Subcutaneous adipose tissue (tissue), 4 donors: ENCODE data around the gene NT5DC1. TPM values are rescaled to one million over a fixed set of nuclear protein-coding genes. Genes with fewer than 3 reads are reported as not detected.

ENCODE experiments used
- total RNA-seq, 4 donors: library from RNA; depleted of rRNA; stranded (reverse); fragments of >200 nt; gene quantifications; one replicate each; pipeline ENCODE4 v1.1.0, GENCODE V29; 2016
- TF ChIP-seq, protein P1 (sequence below): fragments of 450-650 bp; IDR thresholded peaks from one replicate; pipeline ENCODE4 v1.5.1; 2016; ENCODE audit warnings: low read depth, mild to moderate bottlenecking, control low read depth, antibody characterized with exemption, moderate library complexity

Gene NT5DC1
- total RNA-seq, 4 donors from 2014 or later = 7.7 to 19.2 (median 11.0) TPM

DNA sequence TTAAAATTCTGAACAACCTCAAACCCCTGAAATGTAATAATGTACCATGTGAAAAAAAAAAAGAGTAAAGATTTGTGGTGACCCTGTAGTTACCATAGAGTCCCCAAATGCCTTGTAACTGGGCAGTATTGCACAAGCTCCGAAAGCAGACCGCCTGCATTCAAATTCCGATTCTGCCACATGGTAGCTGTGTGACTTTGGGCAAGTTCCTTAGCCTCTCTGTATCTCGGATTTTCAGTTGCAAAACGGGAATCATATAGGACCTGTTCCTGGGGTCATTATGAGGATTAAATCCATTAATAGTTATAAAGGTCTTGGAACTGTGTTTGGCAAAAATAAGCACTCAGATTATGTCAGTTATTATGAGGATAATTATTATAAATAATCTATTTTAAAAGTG, 109.7 kb downstream of the NT5DC1 start:
- TF ChIP-seq, protein P1, sequence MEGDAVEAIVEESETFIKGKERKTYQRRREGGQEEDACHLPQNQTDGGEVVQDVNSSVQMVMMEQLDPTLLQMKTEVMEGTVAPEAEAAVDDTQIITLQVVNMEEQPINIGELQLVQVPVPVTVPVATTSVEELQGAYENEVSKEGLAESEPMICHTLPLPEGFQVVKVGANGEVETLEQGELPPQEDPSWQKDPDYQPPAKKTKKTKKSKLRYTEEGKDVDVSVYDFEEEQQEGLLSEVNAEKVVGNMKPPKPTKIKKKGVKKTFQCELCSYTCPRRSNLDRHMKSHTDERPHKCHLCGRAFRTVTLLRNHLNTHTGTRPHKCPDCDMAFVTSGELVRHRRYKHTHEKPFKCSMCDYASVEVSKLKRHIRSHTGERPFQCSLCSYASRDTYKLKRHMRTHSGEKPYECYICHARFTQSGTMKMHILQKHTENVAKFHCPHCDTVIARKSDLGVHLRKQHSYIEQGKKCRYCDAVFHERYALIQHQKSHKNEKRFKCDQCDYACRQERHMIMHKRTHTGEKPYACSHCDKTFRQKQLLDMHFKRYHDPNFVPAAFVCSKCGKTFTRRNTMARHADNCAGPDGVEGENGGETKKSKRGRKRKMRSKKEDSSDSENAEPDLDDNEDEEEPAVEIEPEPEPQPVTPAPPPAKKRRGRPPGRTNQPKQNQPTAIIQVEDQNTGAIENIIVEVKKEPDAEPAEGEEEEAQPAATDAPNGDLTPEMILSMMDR = no peak

DNA sequence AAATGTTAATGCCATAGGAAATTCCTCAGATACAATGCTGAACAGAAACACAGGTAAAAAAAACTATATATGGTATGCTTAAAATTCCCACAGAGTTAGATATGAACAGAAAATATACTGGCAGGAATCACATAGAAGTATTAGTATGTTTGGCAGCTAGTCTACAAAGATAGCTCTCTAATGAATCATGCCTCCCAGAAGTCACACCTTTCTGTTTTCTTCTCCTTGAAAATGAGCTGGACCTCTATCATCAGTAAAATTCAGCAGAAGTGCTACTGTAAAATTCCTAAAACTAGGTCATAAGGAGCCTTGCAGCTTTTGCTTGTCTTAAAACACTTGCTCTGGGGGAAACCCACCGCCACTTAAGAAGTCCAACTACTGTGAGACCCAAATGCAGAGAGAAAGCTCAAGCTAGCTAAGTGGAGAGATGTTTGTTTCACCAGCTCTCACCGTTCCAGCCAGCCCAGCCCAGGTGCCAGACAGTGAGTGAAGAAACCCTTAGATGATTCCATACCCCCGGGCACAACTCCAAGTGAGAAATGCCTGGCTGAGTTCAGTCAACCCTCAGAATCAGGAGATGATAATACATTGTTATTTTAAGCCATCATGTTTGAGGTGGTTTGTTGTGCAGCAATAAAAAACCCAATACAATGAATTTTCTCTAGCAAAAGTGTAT, 110.2 kb downstream of the NT5DC1 start:
- TF ChIP-seq, protein P1 = no peak

DNA sequence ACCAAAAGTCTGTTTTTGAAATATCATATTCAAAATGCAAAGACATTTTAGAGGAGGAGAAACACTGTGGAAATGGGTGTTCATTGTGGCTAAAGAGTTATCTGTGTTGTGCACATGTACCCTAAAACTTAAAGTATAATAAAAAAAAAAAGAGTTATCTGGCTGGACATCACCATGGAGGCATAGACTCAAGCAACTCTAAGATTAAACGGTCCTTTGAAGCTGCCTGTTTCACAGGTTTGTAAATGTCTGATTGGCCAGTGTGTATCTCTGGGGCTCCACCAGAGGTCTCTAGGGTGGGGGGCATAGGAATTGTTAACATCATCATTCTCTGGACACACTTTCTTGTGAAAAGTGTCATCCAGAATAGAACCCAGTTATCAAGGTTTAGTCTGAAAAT, 114.0 kb downstream of the NT5DC1 start:
- TF ChIP-seq, protein P1 = no peak

DNA sequence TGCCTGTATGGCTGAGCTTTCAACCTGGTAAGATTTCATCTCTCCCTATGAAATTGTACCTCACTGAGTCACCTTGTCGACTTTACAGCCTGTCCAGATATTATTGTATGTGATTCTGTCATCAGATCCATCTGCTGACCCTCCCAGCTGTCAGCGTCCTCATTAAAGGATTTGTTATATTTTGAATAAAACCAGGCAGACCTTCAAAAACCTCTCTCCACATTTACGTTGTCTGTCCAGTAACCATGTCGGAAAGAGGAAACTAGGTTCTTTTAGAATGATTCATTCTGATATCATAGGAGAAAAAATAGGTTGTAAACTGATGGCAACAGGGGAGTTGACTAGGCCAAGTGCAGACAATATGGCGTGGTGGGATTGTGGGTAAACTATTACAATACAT, 114.8 kb downstream of the NT5DC1 start:
- TF ChIP-seq, protein P1 = no peak

DNA sequence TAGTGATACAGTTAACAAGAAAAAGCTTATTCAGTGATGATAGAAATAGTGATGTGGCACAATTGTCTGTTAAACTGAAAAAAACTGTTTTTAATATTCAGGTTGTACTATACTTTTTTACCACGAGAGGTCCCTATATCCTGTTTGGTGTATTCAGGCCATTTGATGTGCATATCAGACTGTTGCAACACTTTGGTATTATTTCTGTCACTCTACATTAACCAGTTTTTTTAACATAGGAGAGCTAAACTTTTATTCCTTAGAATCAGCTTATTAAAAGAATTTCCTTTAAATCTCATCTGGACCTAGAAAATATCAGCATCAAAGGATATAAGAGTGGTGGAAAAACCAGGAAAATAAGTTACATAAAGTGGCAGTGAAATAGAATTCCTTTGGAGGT, 116.4 kb downstream of the NT5DC1 start:
- TF ChIP-seq, protein P1 = no peak

DNA sequence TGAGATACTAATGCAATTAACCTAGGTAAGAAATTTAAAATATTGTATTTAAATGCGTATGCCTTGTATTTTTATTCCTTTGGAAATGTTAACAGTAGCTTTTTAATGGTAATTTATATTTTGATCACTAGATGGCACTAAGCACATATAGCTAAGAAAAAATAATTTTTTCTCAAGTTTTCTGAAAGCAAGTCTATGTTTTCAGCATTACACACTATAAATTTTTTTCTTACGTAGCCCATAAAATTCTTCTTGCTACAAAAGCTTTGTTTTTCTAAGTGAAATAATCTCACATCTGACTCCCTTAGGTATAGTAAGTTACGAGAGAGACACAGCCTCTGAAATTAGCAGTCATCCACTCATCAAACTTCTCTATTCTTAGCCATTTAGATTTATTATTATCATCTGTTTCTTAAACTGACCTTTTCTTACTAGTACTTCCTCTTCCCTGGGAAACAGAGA, 117.5 kb downstream of the NT5DC1 start:
- TF ChIP-seq, protein P1 = no peak

GRCh38 chr6:116218866-116219265, 118.2 kb downstream of the NT5DC1 start:
- TF ChIP-seq, protein P1 = no peak
